MM.1S (cell line): ENCODE measurements around the gene OR2B3.

Source experiments
- DNase-seq: peaks from one replicate; pipeline ENCODE4 v3.0.0-alpha.2; 2015
- H2AFZ ChIP-seq: fragments of 300-600 bp; sonication (generic); 2 replicates; pipeline ENCODE4 v1.6.0; 2016; ENCODE audit warnings: antibody characterized with exemption, low read length
- H3F3A ChIP-seq: fragments of 300-600 bp; sonication (generic); 2 replicates; pipeline ENCODE4 v1.6.1; 2016; ENCODE audit warnings: mild to moderate bottlenecking, antibody characterized with exemption, low read length, moderate library complexity, mixed read lengths; ENCODE audit not compliant: insufficient read depth
- H3K27ac ChIP-seq: fragments of 300-600 bp; sonication (generic); 2 replicates; pipeline ENCODE4 v1.5.1; 2016; ENCODE audit warnings: mild to moderate bottlenecking, low read length
- H3K27me3 ChIP-seq: fragments of 300-600 bp; sonication (generic); replicated peaks from 2 replicates; pipeline ENCODE4 v1.6.0; 2016; ENCODE audit warnings: low read length; ENCODE audit not compliant: insufficient read depth
- H3K36me3 ChIP-seq: fragments of 300-600 bp; sonication (generic); replicated peaks from 2 replicates; pipeline ENCODE4 v1.6.1; 2016; ENCODE audit warnings: mild to moderate bottlenecking, low read length, mixed read lengths; ENCODE audit not compliant: insufficient read depth
- H3K4me1 ChIP-seq: fragments of 300-600 bp; sonication (generic); 2 replicates; pipeline ENCODE4 v1.6.1; 2016; ENCODE audit warnings: low read length, mixed read lengths
- H3K4me2 ChIP-seq: fragments of 300-600 bp; sonication (generic); 2 replicates; pipeline ENCODE4 v1.6.0; 2016; ENCODE audit warnings: low read depth, low read length
- H3K4me3 ChIP-seq: fragments of 300-600 bp; sonication (generic); 2 replicates; pipeline ENCODE4 v1.5.1; 2016; ENCODE audit warnings: low read length, mixed read lengths
- H3K79me2 ChIP-seq: fragments of 300-600 bp; sonication (generic); 2 replicates; pipeline ENCODE4 v1.6.1; 2016; ENCODE audit warnings: mixed run types, low read length, mixed read lengths
- H3K9ac ChIP-seq: fragments of 300-600 bp; sonication (generic); 2 replicates; pipeline ENCODE4 v1.6.1; 2016; ENCODE audit warnings: low read length, mixed read lengths
- H3K9me2 ChIP-seq: fragments of 300-600 bp; sonication (generic); replicated peaks from 2 replicates; pipeline ENCODE4 v1.6.1; 2016; ENCODE audit warnings: mild to moderate bottlenecking, low read length, mixed read lengths; ENCODE audit not compliant: insufficient read depth
- H3K9me3 ChIP-seq: fragments of 300-600 bp; sonication (generic); replicated peaks from 2 replicates; pipeline ENCODE4 v1.6.1; 2016; ENCODE audit warnings: mild to moderate bottlenecking, low read length, mixed read lengths; ENCODE audit not compliant: insufficient read depth
- H4K20me1 ChIP-seq: fragments of 300-600 bp; sonication (generic); 2 replicates; pipeline ENCODE4 v1.6.1; 2016; ENCODE audit warnings: mild to moderate bottlenecking, low read length, moderate library complexity, mixed read lengths; ENCODE audit not compliant: insufficient read depth
- EZH2 ChIP-seq: fragments of 300-600 bp; sonication (generic); optimal IDR thresholded peaks from 2 replicates; pipeline ENCODE3; 2017; ENCODE audit warnings: low read depth, mild to moderate bottlenecking, antibody characterized with exemption, low read length, mixed read lengths
- EZH2phosphoT487 ChIP-seq: fragments of 300-600 bp; sonication (generic); IDR thresholded peaks from 2 replicates; pipeline ENCODE4 v1.6.1; 2018; ENCODE audit warnings: antibody characterized with exemption, low read length
- TF ChIP-seq, protein P1 (sequence below): fragments of 300-600 bp; sonication (generic); IDR thresholded peaks from 2 replicates; pipeline ENCODE4 v1.5.1; 2016; ENCODE audit warnings: antibody characterized with exemption, low read length, mixed read lengths

OR2B3 gene

DNA sequence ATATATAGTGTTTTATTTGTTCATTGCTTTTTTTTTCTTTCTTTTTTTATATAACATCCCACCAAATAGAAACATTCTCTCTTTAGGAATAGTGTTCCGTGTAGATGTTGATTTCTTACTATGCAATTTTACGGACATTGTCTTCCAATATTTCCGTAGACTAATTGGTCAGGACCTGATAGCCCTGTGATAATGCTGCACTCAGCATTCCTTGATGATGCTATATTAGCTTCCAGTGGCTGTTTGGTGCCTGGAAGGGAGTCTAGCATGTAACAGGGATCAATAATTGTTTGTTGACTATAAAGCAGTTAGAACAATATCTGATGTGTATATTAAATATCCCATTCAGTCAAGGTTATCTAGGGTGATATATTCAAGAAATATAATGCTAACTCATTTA lies 35.4 kb downstream of the OR2B3 start:
- Histone ChIP-seq H3K27me3 (no peaks in the 10 kb centered on the region), H3K27ac (no peak overlapping the region), H3K9me2 (no peaks in the 10 kb centered on the region; the same call in 1 of the 2 replicates), H3K36me3 (no peaks in the 10 kb centered on the region), H4K20me1 (no peaks in the 10 kb centered on the region), H3K4me1 (no peaks in the 10 kb centered on the region), H3K9ac (no peak overlapping the region), H3K79me2 (no peaks in the 10 kb centered on the region), H2AFZ (no peak overlapping the region), H3F3A (no peaks in the 10 kb centered on the region), H3K4me3 (no peak overlapping the region), H3K9me3 (no peaks in the 10 kb centered on the region), H3K4me2 (no peak overlapping the region)
- TF ChIP-seq EZH2 (no peak), EZH2phosphoT487 (no peak)
- TF ChIP-seq, protein P1, sequence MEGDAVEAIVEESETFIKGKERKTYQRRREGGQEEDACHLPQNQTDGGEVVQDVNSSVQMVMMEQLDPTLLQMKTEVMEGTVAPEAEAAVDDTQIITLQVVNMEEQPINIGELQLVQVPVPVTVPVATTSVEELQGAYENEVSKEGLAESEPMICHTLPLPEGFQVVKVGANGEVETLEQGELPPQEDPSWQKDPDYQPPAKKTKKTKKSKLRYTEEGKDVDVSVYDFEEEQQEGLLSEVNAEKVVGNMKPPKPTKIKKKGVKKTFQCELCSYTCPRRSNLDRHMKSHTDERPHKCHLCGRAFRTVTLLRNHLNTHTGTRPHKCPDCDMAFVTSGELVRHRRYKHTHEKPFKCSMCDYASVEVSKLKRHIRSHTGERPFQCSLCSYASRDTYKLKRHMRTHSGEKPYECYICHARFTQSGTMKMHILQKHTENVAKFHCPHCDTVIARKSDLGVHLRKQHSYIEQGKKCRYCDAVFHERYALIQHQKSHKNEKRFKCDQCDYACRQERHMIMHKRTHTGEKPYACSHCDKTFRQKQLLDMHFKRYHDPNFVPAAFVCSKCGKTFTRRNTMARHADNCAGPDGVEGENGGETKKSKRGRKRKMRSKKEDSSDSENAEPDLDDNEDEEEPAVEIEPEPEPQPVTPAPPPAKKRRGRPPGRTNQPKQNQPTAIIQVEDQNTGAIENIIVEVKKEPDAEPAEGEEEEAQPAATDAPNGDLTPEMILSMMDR = no peak
- DNase-seq = no peak

GRCh38 chr6:29045075-29045474 lies 42.0 kb downstream of the OR2B3 start, which contains the start of gene OR2W1:
TSS of gene OR2W1 (minus strand) at chr6:29045175. CDS start at chr6:29045175, 0 bp downstream.
- Histone ChIP-seq H3K4me2 (no peak within 1 kb of the TSS), H3K9me2 (no peaks in the 10 kb centered on the region), H3K36me3 (no peaks in the 10 kb centered on the region), H3K9ac (no peak within 1 kb of the TSS), H3K4me1 (no peaks in the 10 kb centered on the region), H2AFZ (no peak within 1 kb of the TSS), H4K20me1 (no peaks in the 10 kb centered on the region), H3K27ac (no peak within 1 kb of the TSS), H3K9me3 (no peaks in the 10 kb centered on the region), H3K4me3 (no peak within 1 kb of the TSS), H3K27me3 (no peaks in the 10 kb centered on the region), H3K79me2 (no peaks in the 10 kb centered on the region), H3F3A (no peaks in the 10 kb centered on the region)
- TF ChIP-seq EZH2phosphoT487 (no peak), EZH2 (no peak)
- TF ChIP-seq, protein P1 = no peak
- no peak for DNase-seq
